Kidney epithelial cell (primary cell): ENCODE measurements around the gene RNF111. TPM values are rescaled to one million over a fixed set of nuclear protein-coding genes. Genes with fewer than 3 reads are reported as not detected.

ENCODE experiments used
- DNase-seq: peaks from one replicate; pipeline ENCODE4 v3.0.0-alpha.2; 2010; ENCODE audit warnings: low read depth
- H3K27me3 ChIP-seq: 2 replicates; pipeline ENCODE4 v1.6.0; 2011; ENCODE audit warnings: low read length; ENCODE audit not compliant: control insufficient read depth, insufficient read depth
- H3K36me3 ChIP-seq: 2 replicates; pipeline ENCODE4 v1.5.1; 2011; ENCODE audit warnings: low read length; ENCODE audit not compliant: control insufficient read depth, insufficient read depth
- H3K4me3 ChIP-seq: 2 replicates; pipeline ENCODE4 v1.5.1; 2011; ENCODE audit warnings: low read depth, mild to moderate bottlenecking, control low read depth, low read length
- total RNA-seq: library from RNA; depleted of rRNA; stranded (reverse); fragments of >200 nt; gene quantifications from 2 replicates; pipeline ENCODE4 v1.2.3, GENCODE V29; 2015
- TF ChIP-seq, protein P1 (sequence below): IDR thresholded peaks from 2 replicates; pipeline ENCODE4 v1.5.1; 2011; ENCODE audit warnings: mild to moderate bottlenecking, moderate library complexity, low read length, control low read depth, inconsistent platforms; ENCODE audit not compliant: insufficient read depth, poor library complexity, severe bottlenecking

Gene RNF111
- total RNA-seq, 1 donor from 2014 or later: 18.0 TPM

DNA sequence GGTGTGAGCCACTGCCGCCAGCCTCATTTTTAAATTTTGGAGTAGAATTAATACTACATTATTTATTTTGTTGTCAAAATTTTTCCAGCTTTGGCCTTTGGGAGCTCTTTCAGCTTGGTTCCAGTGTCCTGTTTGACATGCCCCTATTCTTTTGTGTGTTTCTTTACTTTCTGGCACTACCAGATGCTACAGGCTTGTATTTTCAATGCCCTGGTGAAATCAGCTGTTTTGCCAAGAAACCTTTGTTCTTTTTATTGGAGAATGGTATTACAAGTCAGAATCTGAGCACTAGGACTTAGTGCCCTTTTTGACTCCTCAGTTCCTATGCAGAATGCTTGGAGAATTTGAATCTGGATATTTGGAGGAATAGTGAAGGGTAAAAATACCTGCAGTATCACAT lies 26.6 kb downstream of the RNF111 start:
- DNase-seq: no peak
- H3K27me3 ChIP-seq: no peaks in the 10 kb centered on the region
- H3K4me3 ChIP-seq: no peak overlapping the region
- TF ChIP-seq, protein P1, sequence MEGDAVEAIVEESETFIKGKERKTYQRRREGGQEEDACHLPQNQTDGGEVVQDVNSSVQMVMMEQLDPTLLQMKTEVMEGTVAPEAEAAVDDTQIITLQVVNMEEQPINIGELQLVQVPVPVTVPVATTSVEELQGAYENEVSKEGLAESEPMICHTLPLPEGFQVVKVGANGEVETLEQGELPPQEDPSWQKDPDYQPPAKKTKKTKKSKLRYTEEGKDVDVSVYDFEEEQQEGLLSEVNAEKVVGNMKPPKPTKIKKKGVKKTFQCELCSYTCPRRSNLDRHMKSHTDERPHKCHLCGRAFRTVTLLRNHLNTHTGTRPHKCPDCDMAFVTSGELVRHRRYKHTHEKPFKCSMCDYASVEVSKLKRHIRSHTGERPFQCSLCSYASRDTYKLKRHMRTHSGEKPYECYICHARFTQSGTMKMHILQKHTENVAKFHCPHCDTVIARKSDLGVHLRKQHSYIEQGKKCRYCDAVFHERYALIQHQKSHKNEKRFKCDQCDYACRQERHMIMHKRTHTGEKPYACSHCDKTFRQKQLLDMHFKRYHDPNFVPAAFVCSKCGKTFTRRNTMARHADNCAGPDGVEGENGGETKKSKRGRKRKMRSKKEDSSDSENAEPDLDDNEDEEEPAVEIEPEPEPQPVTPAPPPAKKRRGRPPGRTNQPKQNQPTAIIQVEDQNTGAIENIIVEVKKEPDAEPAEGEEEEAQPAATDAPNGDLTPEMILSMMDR: no peak
- no peaks in the 10 kb centered on the region for H3K36me3 ChIP-seq

DNA sequence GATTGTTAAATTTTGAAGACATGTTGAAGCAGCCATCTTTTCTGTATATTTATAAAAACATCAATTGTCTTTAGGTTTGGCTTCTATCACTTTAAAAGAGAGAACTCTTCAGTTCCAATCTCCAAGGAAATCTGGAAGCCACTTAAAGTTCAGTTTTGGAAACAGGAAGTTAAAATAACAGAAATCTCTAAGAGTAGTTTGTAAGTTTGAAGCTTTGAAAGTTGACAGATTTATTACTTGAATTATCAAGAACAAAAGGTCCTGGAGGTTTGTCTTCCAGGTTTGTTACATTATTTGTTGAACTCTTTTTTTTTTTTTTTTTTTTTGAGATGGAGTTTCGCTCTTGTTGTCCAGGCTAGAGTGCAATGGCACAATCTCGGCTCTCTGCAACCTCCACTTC lies 30.0 kb downstream of the RNF111 start:
- no peak for DNase-seq
- no peak overlapping the region for H3K4me3 ChIP-seq
- no peaks in the 10 kb centered on the region for H3K27me3 ChIP-seq
- TF ChIP-seq, protein P1: no peak
- H3K36me3 ChIP-seq: no peaks in the 10 kb centered on the region

DNA sequence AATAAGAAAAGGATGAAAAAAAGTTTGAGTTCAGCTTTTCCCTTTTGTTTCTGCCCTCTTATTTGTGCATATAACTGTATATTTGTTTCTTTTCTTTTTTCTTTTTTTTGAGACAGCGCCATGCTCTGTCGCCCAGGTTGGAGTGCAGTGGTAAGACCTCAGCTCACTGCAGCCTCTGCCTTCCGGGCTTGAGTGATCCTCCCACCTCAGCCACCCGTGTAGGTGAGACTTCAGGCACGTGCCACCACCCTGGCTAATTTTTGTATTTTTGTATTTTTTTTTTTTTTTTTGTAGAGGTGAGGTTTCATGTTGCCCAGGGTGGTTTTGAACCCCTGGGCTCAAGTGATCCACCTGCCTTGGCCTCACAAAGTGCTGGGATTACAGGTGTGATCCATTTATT lies 31.4 kb downstream of the RNF111 start:
- DNase-seq: no peak
- TF ChIP-seq, protein P1: no peak

DNA sequence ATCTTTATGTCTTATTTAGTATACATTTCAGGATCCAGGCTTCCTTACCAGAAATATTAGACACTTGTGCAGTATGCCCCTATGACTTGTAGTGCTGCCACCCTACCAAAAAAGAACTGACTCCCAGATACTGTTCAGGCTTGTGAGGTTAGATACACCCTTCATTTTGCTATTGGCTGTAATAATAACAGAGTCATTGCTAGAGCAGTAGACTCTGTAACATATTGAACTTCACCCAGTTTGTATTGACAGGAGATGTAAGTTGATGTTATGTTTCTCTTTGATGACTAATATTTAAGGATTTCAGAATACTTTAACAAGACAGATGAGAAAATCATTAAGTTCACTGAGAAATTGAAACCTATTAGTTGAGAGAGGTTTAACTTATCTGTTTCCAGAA lies 32.9 kb downstream of the RNF111 start:
- no peaks in the 10 kb centered on the region for H3K36me3 ChIP-seq
- no peak for DNase-seq
- TF ChIP-seq, protein P1: no peak

More for the DNA sequence above, 31.4 kb downstream of the RNF111 start:
- Histone ChIP-seq H3K4me3 (no peak overlapping the region), H3K36me3 (no peaks in the 10 kb centered on the region), H3K27me3 (no peaks in the 10 kb centered on the region)

DNA sequence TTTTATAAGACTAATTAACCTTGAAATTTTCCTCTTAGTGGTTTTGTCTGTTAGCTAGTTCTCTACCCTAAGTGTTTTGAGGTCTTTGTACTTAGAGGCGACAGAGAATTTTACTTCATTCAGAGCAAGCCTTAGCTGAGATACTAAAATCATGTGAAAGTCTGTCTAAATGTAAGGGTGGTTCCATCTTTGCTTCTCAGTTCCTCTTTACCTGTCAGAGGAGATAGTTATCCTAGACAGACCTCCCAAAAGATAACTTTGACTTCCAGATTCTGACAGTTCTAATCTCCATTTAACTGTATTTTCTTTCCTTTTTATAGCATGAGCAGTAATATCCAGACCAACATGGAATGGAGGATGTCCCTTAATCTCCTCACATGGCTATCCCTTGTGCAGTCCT lies 34.7 kb downstream of the RNF111 start:
- Histone ChIP-seq H3K4me3 (no peak overlapping the region), H3K27me3 (no peaks in the 10 kb centered on the region), H3K36me3 (no peaks in the 10 kb centered on the region)
- DNase-seq: no peak
- TF ChIP-seq, protein P1: no peak

More for the DNA sequence above, 32.9 kb downstream of the RNF111 start:
- H3K4me3 ChIP-seq: no peak overlapping the region
- H3K27me3 ChIP-seq: no peaks in the 10 kb centered on the region

DNA sequence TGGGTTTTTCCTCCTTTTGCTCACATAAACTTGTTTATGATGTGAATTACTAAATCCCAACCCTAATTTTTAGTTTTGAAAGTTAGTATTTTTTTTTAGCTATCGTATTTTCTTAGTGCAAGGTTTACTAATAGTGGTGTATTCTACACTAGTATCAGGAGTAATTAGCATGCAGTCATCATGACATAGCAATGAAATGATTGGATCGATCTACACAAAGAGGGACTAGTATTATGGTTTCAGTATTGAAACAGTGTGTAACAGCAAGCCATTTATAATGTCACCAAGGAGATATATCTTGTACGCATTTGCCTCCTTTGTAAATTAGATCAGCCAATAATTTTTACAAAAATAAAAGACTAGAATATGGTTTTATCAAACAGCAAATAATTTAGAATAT lies 38.7 kb downstream of the RNF111 start:
- TF ChIP-seq, protein P1: no peak
- no peaks in the 10 kb centered on the region for H3K27me3 ChIP-seq
- H3K36me3 ChIP-seq: no peaks in the 10 kb centered on the region
- H3K4me3 ChIP-seq: no peak overlapping the region
- no peak for DNase-seq
